Transverse colon (tissue), 4 donors: ENCODE data around the gene MDC1.

Experiments used
- CTCF ChIP-seq, 5 experiments: fragments of 200-600 bp in 3 of 5; fragments of 450-650 bp in 2 of 5; sonication (generic) in 3 of 5; IDR thresholded peaks; 1 replicate in 2 of 5; 2 replicates in 3 of 5; pipeline ENCODE4 v1.5.1; 2016 to 2017; ENCODE audit warnings: antibody characterized with exemption in 5 of 5, inconsistent platforms in 3 of 5, mild to moderate bottlenecking in 2 of 5, moderate library complexity in 1 of 5
- POLR2A ChIP-seq: fragments of 450-650 bp; IDR thresholded peaks from one replicate; pipeline ENCODE4 v1.6.1; 2016; ENCODE audit warnings: antibody characterized with exemption, mild to moderate bottlenecking, moderate library complexity
- POLR2AphosphoS5 ChIP-seq, 3 donors: sonication (generic); formaldehyde crosslinking; IDR thresholded peaks; one replicate each; pipeline ENCODE4 v1.6.1; 2016; ENCODE audit warnings: antibody characterized with exemption in 3 of 3

GRCh38 chr6:30655743-30656094, 61.4 kb downstream of the MDC1 start:
- TF ChIP-seq POLR2AphosphoS5 (IDR thresholded peaks at IDR 0.05) = no peak
- no peak for TF ChIP-seq POLR2A
- TF ChIP-seq CTCF (IDR thresholded peaks at IDR 0.05) = no peak
